Activated CD4-positive, CD25-positive, alpha-beta regulatory T cell treated with anti-CD3 and anti-CD28 coated beads, Interleukin-2, amount 50 U/mL, for 16 hours (primary cell): ENCODE results near the gene CACNA1H.

Experiments used
- DNase-seq: peaks from one replicate; pipeline ENCODE4 v3.0.0-alpha.2; 2020; ENCODE audit warnings: low read depth, low spot score

CACNA1H gene

GRCh38 chr16:1211451-1212268 lies 58.8 kb downstream of the CACNA1H start:
- no peak for DNase-seq

DNA sequence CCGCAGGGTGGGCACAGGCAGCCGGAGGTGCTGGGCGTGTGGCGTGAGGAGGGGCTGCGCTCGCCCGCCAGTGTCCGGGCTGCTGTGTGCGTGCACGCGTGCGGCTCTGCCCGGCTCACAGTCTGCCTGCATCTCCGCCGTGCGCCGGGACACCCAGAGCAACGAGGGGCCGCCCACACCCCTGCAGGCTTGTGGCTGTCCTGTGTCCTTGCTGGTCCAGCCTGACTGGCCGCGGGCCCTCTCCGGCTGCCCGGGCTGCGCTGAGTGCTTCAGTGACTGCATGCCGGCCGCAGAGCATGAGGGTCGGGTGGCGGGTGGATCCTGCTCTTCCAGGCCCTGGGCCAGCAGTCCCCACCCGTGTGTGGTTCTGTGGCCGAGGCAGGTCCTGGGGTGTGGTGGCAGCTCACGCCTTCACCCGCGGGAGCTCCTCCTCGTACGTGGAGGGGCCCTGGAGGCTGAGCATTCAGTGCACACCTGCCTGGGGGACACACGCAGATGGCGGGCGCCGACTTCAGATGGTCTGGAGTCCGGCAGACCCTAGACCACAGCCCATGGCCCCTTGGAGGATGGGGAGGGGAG lies 59.8 kb downstream of the CACNA1H start:
- no peak for DNase-seq

GRCh38 chr16:1213231-1213630 lies 60.3 kb downstream of the CACNA1H start:
- no peak for DNase-seq

DNA sequence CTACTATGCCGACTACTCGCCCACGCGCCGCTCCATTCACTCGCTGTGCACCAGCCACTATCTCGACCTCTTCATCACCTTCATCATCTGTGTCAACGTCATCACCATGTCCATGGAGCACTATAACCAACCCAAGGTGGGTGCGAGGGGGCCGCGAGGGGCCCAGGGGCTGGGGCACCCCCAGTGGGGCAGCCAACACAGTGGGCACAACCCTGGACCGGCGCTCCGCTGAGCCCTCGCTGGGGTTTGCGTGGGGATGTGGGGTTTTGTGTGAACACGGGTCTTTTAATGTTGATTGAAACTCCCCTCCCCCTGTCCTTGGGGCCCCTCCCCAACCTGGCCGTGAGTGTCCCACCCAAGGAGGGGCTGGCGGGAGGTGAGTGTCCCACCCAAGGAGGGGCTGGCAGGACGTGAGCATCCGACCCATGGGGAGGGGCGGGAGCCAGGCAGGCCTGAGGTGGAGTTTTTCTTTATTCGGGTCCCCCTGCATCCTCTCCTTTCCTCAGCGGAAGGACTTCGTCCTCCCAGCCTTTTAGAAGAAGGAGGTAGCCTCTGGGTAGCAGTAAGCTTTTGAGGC lies 61.0 kb downstream of the CACNA1H start:
- no peak for DNase-seq

- no peak for DNase-seq
Measured at GRCh38 chr16:1214719-1215118, 61.8 kb downstream of the CACNA1H start.

- DNase-seq: no peak
Measured at GRCh38 chr16:1215574-1216295, 62.8 kb downstream of the CACNA1H start.

DNA sequence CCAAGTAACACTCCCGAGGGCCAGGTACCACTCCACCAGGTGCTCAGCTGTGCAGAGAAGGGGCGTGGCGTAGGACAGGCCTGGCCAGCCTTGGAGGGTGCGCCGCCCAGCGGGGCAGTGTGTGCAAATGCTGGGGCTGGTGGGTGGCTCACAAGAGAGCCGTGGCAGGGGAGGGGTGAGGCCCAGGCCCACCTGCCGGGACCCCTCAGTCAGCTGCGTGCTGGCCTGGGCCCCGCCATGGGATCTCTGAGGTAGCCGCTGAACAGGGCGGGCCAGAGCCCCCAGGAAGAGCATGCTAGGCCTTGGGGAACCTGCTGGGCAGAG lies 63.4 kb downstream of the CACNA1H start:
- DNase-seq: no peak

DNA sequence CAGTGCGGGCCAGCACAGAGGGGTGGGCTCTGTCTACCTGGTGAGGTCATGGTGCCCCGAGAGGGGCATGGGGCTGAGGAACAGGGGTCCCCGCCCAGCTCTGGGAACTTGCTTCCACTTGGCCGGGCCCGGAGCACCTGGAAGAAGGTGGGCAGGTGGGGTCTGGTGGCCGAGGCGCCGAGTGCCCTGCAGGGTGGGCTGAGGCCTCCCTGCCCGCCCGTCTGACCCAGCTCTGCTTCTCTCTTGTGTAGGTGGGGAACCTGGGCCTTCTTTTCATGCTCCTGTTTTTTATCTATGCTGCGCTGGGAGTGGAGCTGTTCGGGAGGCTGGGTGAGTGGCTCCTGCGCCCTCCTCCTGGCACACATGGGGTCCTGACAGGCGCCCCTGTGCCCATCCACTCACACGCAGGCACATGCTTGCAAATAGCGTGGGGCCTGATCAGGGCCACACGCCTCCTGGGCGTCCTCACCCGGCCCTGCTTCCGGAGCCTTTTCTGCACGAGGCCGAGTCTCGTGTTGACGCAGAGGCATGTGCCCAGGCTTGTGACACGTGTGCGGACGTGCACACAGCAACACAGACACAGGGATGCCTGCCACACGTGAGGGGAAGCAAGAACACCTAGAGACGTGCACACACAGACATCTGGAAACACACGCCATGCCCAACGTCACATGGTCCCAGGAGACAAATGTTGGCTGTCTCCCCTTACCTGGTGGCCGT lies 63.9 kb downstream of the CACNA1H start:
- no peak for DNase-seq

GRCh38 chr16:1217526-1217925 lies 64.6 kb downstream of the CACNA1H start:
- no peak for DNase-seq

DNA sequence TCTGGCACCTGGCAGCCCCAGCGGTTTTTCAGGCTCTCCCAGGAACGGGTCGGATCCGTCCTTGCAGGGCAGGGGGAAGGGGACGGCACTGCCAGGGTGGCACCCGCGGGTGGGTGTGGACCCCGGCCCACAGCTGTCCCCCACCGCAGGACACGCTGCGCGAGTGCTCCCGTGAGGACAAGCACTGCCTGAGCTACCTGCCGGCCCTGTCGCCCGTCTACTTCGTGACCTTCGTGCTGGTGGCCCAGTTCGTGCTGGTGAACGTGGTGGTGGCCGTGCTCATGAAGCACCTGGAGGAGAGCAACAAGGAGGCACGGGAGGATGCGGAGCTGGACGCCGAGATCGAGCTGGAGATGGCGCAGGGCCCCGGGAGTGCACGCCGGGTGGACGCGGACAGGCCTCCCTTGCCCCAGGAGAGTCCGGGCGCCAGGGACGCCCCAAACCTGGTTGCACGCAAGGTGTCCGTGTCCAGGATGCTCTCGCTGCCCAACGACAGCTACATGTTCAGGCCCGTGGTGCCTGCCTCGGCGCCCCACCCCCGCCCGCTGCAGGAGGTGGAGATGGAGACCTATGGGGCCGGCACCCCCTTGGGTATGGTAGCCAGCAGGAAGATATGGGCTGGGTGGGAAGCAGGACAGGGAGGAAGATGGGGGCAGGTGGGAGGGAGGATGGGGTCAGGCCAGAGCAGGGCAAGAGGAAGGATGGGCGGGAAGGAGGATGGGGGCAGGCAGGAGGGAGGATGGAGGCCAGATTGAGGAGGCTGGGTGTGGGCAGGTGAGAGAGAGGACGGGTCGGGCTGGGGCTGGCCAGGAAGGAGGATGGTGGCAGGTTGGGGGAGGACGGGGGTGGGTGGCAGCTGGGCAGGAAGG lies 65.4 kb downstream of the CACNA1H start:
- DNase-seq: no peak

GRCh38 chr16:1218930-1219611 lies 66.2 kb downstream of the CACNA1H start:
- DNase-seq: no peak

- DNase-seq: no peak
Measured at GRCh38 chr16:1220098-1220728, 67.3 kb downstream of the CACNA1H start.

- no peak for DNase-seq
Measured at GRCh38 chr16:1220841-1221627, 68.1 kb downstream of the CACNA1H start.

GRCh38 chr16:1221628-1222552 lies 69.0 kb downstream of the CACNA1H start:
- no peak for DNase-seq

GRCh38 chr16:1222553-1223354 lies 69.8 kb downstream of the CACNA1H start:
- no peak for DNase-seq

DNA sequence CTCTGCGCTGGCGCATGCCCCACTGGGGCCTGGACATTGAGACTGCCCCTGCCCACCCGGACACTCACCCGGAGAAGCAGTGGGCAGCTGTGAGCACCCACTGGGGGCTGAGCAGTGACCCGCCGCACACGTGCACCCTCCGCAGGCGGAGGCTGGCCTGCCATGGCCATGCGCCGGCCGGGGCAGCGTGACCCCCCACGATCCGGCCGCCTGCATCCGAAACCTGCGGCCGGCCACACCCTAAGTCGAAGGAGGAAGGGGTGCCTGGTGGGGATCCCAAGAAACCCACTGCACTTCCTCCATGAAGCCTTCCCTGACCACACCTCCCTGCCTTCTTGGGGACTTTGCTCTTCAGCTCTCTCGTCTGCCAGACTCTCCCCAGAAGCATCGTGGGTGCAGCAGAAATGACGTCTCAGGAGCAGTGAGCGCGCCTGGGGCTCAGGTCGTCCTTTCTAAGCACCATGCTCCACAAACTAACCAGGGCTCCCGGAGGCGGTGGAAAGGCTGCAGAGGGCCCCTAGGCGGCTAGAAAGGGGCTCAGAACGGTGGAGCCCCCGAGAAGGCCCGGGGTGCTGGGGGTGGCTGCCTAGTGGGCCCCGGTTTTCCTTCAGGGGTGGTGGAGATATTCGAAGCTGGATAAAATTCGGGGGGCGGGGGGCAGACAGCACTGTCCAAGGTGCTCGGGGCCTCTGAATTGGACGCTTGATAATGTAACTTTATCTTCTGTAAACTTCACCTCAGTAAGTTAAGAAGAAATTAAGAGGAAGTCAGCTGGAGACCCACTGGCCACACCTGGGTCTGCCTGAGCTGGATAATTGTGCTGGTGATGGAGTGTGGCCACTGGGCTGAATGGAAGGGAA lies 70.7 kb downstream of the CACNA1H start:
- no peak for DNase-seq
